NCI-H524 (cell line): Measurements from ENCODE around the gene ARPC1B.
A peak's percentile ranks its signal among the peaks of the same experiment; 100 is the strongest.
"Not testable (repeated sequence)": the region's sequence is repeated elsewhere in the genome, so short reads cannot be mapped to it uniquely, and the experiment has no call there.

Source experiments
- DNase-seq, 2 experiments: peaks; one replicate each; lab custom pipeline; 2025; lab: John Stamatoyannopoulos, UW

Gene ARPC1B

GRCh38 chr7:99409806-99410205 lies 35.3 kb downstream of the ARPC1B start:
- DNase-seq = no peak

GRCh38 chr7:99410635-99411034 lies 36.1 kb downstream of the ARPC1B start:
- no peak for DNase-seq

GRCh38 chr7:99415513-99416127 lies 41.1 kb downstream of the ARPC1B start:
- peak in 1 of 2 experiments; percentile 44 for DNase-seq

- no peak for DNase-seq
Measured at GRCh38 chr7:99418260-99418659, 43.7 kb downstream of the ARPC1B start.

DNA sequence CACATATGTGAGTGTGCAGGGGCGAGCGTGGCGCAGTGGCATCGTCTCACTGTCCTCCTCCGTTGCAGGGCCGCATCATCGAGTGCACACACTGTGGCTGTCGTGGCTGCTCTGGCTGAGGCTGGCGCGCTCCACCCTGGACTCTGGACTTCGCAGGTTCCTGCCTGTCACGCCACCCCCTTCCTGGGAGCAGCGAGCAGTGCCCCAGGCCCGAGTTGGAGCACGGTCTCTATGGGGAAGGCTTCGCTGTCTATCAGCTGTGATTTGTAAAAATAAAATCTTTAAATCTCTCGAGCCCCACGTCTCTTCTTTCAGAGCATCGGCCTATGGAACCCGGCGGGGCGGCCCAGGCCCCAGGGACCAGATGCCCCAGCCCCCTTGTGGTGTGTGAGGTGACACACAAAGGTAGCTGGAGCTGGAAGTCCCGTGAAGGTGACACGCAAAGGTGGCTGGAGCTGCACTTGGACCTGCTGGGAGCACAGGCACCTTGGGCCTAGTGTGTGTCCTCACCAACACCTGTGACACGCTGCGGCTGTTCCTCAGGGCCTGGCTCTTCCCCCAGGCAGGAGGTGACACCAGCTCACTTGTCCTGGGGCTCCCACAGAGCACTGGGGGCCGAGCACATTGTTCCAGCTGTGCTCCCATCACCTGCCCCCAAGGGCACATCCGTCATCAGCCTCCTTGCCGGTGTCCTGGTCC lies 44.9 kb downstream of the ARPC1B start:
- no peak for DNase-seq

- DNase-seq = no peak
Measured at GRCh38 chr7:99420213-99420612, 45.7 kb downstream of the ARPC1B start.

DNA sequence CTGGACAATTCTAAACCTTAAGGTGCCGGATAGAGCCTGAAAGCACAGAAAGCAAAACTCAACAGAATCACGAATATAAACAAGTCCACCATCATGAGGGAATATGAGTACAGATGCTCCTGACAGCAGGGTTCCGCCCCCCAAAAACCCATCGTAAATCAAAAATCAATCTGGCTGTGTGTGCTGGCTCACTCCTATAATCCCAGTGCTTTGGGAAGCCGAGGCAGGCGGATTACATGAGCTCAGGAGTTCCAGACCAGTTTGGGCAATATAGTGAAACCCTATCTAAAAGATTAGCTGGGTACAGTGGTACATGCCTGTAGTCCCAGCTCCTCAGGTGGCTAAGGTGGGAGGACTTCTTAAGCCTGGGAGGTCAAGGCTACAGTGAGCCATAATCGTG lies 46.5 kb downstream of the ARPC1B start:
- DNase-seq = no peak

- DNase-seq = no peak
Measured at GRCh38 chr7:99422186-99422585, 47.7 kb downstream of the ARPC1B start.

DNA sequence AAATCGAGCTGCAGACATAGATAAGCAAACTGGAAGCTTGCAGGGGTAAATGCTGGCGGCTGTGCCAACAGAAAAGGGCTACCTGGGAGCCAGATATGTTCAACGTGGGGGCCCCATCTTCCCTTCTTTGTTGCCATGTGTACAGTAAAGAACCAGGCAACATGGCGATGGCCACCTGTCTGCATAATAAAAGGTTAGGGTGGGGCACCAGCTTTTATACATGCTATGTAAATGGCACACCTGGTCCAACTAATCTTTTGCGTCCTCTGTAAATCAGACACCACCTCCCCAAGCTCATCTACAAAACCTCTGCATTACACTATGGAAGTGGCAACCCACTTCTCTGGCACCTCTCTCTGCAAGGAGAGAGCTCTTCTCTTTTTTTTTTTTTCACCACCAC lies 48.1 kb downstream of the ARPC1B start:
- DNase-seq = no peak

GRCh38 chr7:99424932-99425730 lies 50.6 kb downstream of the ARPC1B start:
- DNase-seq = no peak

GRCh38 chr7:99428972-99429566 lies 54.5 kb downstream of the ARPC1B start:
- no peak for DNase-seq

DNA sequence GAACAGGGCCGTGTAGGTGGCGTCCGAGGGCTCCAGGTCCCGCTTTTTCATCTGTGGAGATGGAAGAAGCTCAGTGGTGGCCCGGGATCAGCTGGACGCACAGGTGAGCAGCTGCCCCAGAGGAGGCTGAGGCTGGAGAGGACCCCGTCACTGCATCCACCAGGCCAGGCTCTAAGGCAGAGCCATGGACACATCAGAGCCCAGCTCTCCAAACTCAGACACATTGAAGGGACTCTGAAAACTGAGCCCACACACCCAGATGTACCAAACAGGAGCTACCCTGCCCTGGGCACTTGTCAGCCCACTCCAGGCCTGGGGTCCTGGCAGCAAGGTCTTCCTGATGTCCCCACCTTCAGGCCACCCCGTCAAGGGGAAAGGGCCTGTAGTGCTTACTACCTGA lies 55.2 kb downstream of the ARPC1B start:
- DNase-seq = no peak

GRCh38 chr7:99431756-99432540 lies 57.4 kb downstream of the ARPC1B start:
- not testable (repeated sequence) for DNase-seq

DNA sequence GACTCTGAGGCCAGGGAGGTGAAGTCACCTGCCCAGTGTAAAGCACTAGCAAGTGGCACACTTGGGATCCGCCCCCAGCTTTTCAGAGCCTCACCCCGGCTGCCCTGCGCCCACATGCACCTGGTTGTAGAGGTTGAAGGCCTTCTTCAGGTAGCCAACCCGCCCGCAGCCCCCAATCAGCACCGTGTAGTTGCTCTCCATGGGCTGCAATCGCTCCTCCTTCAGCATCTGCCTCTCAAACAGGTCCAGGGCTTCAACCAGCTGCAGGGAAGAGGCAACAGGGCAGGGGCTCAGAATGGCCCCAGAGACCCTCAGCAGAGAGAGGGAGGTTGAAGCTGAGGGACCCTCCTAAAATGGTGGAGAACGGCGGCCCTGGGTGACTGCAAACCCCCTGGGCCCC lies 58.6 kb downstream of the ARPC1B start:
- no peak for DNase-seq

GRCh38 chr7:99437946-99438572 lies 63.5 kb downstream of the ARPC1B start:
- DNase-seq = no peak

DNA sequence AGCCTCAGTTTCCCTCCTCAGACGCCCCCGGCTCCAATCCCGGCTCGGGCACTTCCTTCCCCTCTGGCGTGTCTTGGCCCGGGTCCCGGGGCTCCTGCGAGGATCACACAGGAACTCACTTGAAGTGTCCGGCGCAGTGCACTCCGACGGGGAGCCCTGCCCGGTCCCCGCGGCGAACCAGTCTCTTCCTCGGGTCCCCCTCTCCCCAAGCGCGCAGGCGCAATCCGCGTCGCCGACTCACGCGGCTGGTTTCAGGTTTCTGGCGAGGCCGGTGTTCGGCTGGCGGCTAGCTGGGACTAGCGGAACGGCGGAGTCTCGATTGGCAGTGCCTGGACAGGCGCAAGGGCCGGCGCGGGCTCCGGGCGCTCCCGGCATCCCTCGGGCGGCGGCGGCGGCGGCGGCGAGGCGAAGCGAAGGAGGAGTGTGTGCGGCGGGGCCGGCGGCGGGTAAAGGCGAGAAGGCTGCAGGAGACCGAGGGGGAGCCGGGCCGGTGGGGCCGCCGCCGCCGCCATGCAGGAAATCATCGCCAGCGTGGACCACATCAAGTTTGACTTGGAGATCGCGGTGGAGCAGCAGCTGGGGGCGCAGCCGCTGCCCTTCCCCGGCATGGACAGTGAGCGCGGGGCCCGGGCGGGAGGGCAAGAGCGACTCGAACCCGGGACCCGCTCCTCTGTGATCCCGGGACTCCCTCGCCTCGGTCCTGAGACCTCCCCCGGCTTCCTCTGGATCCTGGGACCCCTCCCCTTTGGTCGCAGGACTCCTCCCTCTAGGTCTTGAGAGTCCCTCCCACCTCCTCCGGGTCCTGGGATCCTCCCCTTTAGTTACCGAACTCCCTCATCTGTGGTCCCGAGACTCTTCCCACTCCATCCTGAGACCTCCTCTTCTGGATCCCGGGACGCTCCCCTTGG lies 64.3 kb downstream of the ARPC1B start, which contains the start of the genes CPSF4 and PTCD1:
CPSF4 (plus strand) TSS at position 371 of the 908 bp plus-strand sequence; CDS start at position 511, 140 bp downstream.
PTCD1 (minus strand) TSS at position 226 of the 908 bp plus-strand sequence. CDS start 3,556 bp downstream, outside the sequence.
- DNase-seq = peak; percentile 89 to 91

GRCh38 chr7:99440195-99440594 lies 65.7 kb downstream of the ARPC1B start:
- DNase-seq = no peak
